ENCODE results near the gene SEMA4D.

SEMA4D gene

GRCh38 chr9:89379031-89379430 lies 118.9 kb downstream of the SEMA4D start:
- TF ChIP-seq CTCF (IDR thresholded peaks at IDR 0.05; ENCODE audit: low read depth, low read length, missing control alignments) = no peak
- no peak for DNase-seq (ENCODE audit: extremely low read depth, low read depth)

GRCh38 chr9:89378541-89378940 lies 119.4 kb downstream of the SEMA4D start:
- DNase-seq (ENCODE audit: extremely low read depth, low read depth) = no peak
- no peak overlapping the region for H3K4me3 ChIP-seq (replicated peaks; ENCODE audit: low read depth, low read length)
- TF ChIP-seq CTCF (IDR thresholded peaks at IDR 0.05; ENCODE audit: low read depth, low read length, missing control alignments) = no peak

More at GRCh38 chr9:89379031-89379430, 118.9 kb downstream of the SEMA4D start:
- no peak overlapping the region for H3K4me3 ChIP-seq (replicated peaks; ENCODE audit: low read depth, low read length)

GRCh38 chr9:89377411-89377810 lies 120.5 kb downstream of the SEMA4D start:
- no peak for TF ChIP-seq CTCF (IDR thresholded peaks at IDR 0.05; ENCODE audit: low read depth, low read length, missing control alignments)
- H3K4me3 ChIP-seq (replicated peaks; ENCODE audit: low read depth, low read length) = no peak overlapping the region
- DNase-seq (ENCODE audit: extremely low read depth, low read depth) = no peak

GRCh38 chr9:89376741-89377351 lies 121.1 kb downstream of the SEMA4D start:
- DNase-seq (ENCODE audit: extremely low read depth, low read depth) = no peak
- H3K4me3 ChIP-seq (replicated peaks; ENCODE audit: low read depth, low read length) = no peak overlapping the region
- no peak for TF ChIP-seq CTCF (IDR thresholded peaks at IDR 0.05; ENCODE audit: low read depth, low read length, missing control alignments)

GRCh38 chr9:89376286-89376685 lies 121.6 kb downstream of the SEMA4D start:
- H3K4me3 ChIP-seq (replicated peaks; ENCODE audit: low read depth, low read length) = no peak overlapping the region
- DNase-seq (ENCODE audit: extremely low read depth, low read depth) = no peak
- no peak for TF ChIP-seq CTCF (IDR thresholded peaks at IDR 0.05; ENCODE audit: low read depth, low read length, missing control alignments)

- no peak for TF ChIP-seq CTCF (IDR thresholded peaks at IDR 0.05; ENCODE audit: low read depth, low read length, missing control alignments)
- no peak overlapping the region for H3K4me3 ChIP-seq (replicated peaks; ENCODE audit: low read depth, low read length)
- no peak for DNase-seq (ENCODE audit: extremely low read depth, low read depth)
These were observed 122.6 kb downstream of the SEMA4D start for GRCh38 chr9:89375191-89375760.

GRCh38 chr9:89374176-89374575 lies 123.7 kb downstream of the SEMA4D start:
- H3K4me3 ChIP-seq (replicated peaks; ENCODE audit: low read depth, low read length) = no peak overlapping the region
- no peak for DNase-seq (ENCODE audit: extremely low read depth, low read depth)
- TF ChIP-seq CTCF (IDR thresholded peaks at IDR 0.05; ENCODE audit: low read depth, low read length, missing control alignments) = no peak
